Measurements from ENCODE around the gene AOPEP.

Gene AOPEP

GRCh38 chr9:94932652-94933510 lies 206.4 kb downstream of the AOPEP start:
- Histone ChIP-seq H3K27ac (ENCODE audit: low read depth, low read length) (no peak overlapping the region), H3F3A (ENCODE audit: insufficient read depth) (no peaks in the 10 kb centered on the region), H3K27me3 (ENCODE audit: low read length) (no peaks in the 10 kb centered on the region), H3K4me3 (ENCODE audit: insufficient read depth, low read length, poor library complexity, severe bottlenecking) (no peak overlapping the region), H3K9me2 (replicated peaks; ENCODE audit: insufficient read depth, low read length) (no peaks in the 10 kb centered on the region), H4K20me1 (ENCODE audit: low read depth, low read length) (no peaks in the 10 kb centered on the region), H3K4me2 (ENCODE audit: low read depth, low read length, poor library complexity, severe bottlenecking) (no peak overlapping the region), H3K36me3 (ENCODE audit: low read length) (no peaks in the 10 kb centered on the region), H2AFZ (ENCODE audit: low read depth, low read length, severe bottlenecking) (no peak overlapping the region), H3K79me2 (ENCODE audit: insufficient read depth, low read length) (no peaks in the 10 kb centered on the region), H3K9me3 (ENCODE audit: insufficient read depth, low read length) (no peaks in the 10 kb centered on the region), H3K9ac (ENCODE audit: low read length) (no peak overlapping the region)
- no peak for TF ChIP-seq EZH2phosphoT487 (conservative IDR thresholded peaks at IDR 0.05; ENCODE audit: low read length)
- no peak for TF ChIP-seq CTCF (IDR thresholded peaks at IDR 0.05; ENCODE audit: insufficient read depth, low read length, poor library complexity, severe bottlenecking)

- H3F3A ChIP-seq (ENCODE audit: insufficient read depth), result no peaks in the 10 kb centered on the region
- H3K9me3 ChIP-seq (ENCODE audit: insufficient read depth, low read length), result no peaks in the 10 kb centered on the region
- no peaks in the 10 kb centered on the region for H3K27me3 ChIP-seq (ENCODE audit: low read length)
- no peaks in the 10 kb centered on the region for H3K79me2 ChIP-seq (ENCODE audit: insufficient read depth, low read length)
- no peaks in the 10 kb centered on the region for H3K9me2 ChIP-seq (replicated peaks; ENCODE audit: insufficient read depth, low read length)
- no peak overlapping the region for H3K9ac ChIP-seq (ENCODE audit: low read length)
- no peak overlapping the region for H2AFZ ChIP-seq (ENCODE audit: low read depth, low read length, severe bottlenecking)
- no peak overlapping the region for H3K27ac ChIP-seq (ENCODE audit: low read depth, low read length)
- H3K36me3 ChIP-seq (ENCODE audit: low read length), result no peaks in the 10 kb centered on the region
- no peak overlapping the region for H3K4me2 ChIP-seq (ENCODE audit: low read depth, low read length, poor library complexity, severe bottlenecking)
- H3K4me3 ChIP-seq (ENCODE audit: insufficient read depth, low read length, poor library complexity, severe bottlenecking), result no peak overlapping the region
- TF ChIP-seq CTCF (IDR thresholded peaks at IDR 0.05; ENCODE audit: insufficient read depth, low read length, poor library complexity, severe bottlenecking), result no peak
- TF ChIP-seq EZH2phosphoT487 (conservative IDR thresholded peaks at IDR 0.05; ENCODE audit: low read length), result no peak
- no peaks in the 10 kb centered on the region for H4K20me1 ChIP-seq (ENCODE audit: low read depth, low read length)
Observed at GRCh38 chr9:94933511-94933828, 207.0 kb downstream of the AOPEP start.

- no peaks in the 10 kb centered on the region for H3K79me2 ChIP-seq (ENCODE audit: insufficient read depth, low read length)
- TF ChIP-seq CTCF (IDR thresholded peaks at IDR 0.05; ENCODE audit: insufficient read depth, low read length, poor library complexity, severe bottlenecking), result no peak
- TF ChIP-seq EZH2phosphoT487 (conservative IDR thresholded peaks at IDR 0.05; ENCODE audit: low read length), result no peak
- H3K4me2 ChIP-seq (ENCODE audit: low read depth, low read length, poor library complexity, severe bottlenecking), result no peak overlapping the region
- H4K20me1 ChIP-seq (ENCODE audit: low read depth, low read length), result no peaks in the 10 kb centered on the region
- no peak overlapping the region for H3K27ac ChIP-seq (ENCODE audit: low read depth, low read length)
- no peak overlapping the region for H2AFZ ChIP-seq (ENCODE audit: low read depth, low read length, severe bottlenecking)
- H3K9me3 ChIP-seq (ENCODE audit: insufficient read depth, low read length), result no peaks in the 10 kb centered on the region
- H3K4me3 ChIP-seq (ENCODE audit: insufficient read depth, low read length, poor library complexity, severe bottlenecking), result no peak overlapping the region
- H3K9me2 ChIP-seq (replicated peaks; ENCODE audit: insufficient read depth, low read length), result no peaks in the 10 kb centered on the region
- no peaks in the 10 kb centered on the region for H3K27me3 ChIP-seq (ENCODE audit: low read length)
- H3F3A ChIP-seq (ENCODE audit: insufficient read depth), result no peaks in the 10 kb centered on the region
- H3K36me3 ChIP-seq (ENCODE audit: low read length), result no peaks in the 10 kb centered on the region
- H3K9ac ChIP-seq (ENCODE audit: low read length), result no peak overlapping the region
Observed at GRCh38 chr9:94934816-94935328, 208.4 kb downstream of the AOPEP start.

Data from SU-DHL-6 (cell line).